ENCODE data around the gene NPBWR2. TPM values are rescaled to one million over a fixed set of nuclear protein-coding genes. Genes with fewer than 3 reads are reported as not detected.

NPBWR2 gene
- total RNA-seq, 1 experiment from 2014 or later = not detected

DNA sequence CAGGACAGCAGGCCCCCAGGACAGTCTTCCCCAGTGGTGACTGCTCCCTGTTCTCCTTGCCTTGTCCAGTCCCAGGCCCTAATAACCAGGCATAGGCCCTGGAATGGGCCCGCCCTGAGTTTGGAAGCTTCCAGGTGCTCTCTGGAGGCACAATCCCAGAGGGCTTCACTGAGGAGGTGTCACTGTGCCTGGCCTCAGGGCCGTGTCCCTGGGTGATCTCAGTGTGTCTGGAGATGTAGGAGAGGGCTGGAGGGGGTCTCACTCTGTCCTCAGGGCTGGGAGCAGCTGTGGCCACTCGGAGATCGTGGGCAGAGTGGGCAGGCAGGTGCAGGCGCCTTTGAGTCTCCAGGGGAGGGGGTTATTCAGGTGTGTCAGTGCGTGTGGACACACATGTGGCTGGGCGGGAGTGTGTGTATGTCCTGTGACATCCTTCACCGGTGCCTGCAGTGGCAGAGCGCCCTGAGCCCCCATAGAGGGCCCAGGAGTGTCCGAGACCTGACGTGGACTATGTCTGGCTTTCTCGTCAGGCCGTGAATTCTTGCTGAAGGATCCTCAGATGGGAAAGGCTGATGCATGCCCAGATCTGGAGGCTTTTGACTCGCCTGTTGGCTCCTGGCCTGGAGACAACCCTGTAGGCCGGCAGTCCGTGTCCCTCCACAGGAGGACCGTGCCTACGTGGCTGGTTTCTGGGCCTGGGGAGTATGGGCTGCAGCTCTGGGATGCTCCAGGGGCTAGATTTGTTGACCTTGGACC, 5.5 kb upstream of the NPBWR2 start:
- DNase-seq (ENCODE audit: unreplicated experiment) = no peak
- Mint-ChIP-seq H3K4me3 (ENCODE audit: unreplicated experiment) (no peak overlapping the region), H3K4me1 (ENCODE audit: insufficient read depth, unreplicated experiment) (no peaks in the 10 kb centered on the region), H3K36me3 (ENCODE audit: insufficient read depth, unreplicated experiment) (peaks cover 5% of the 10 kb centered on the region), H3K9me3 (ENCODE audit: unreplicated experiment) (no peaks in the 10 kb centered on the region), H3K27ac (ENCODE audit: low read depth, unreplicated experiment) (no peak overlapping the region), H3K27me3 (ENCODE audit: insufficient read depth, unreplicated experiment) (peaks cover 10% of the 10 kb centered on the region)
- TF ChIP-seq, protein P1, sequence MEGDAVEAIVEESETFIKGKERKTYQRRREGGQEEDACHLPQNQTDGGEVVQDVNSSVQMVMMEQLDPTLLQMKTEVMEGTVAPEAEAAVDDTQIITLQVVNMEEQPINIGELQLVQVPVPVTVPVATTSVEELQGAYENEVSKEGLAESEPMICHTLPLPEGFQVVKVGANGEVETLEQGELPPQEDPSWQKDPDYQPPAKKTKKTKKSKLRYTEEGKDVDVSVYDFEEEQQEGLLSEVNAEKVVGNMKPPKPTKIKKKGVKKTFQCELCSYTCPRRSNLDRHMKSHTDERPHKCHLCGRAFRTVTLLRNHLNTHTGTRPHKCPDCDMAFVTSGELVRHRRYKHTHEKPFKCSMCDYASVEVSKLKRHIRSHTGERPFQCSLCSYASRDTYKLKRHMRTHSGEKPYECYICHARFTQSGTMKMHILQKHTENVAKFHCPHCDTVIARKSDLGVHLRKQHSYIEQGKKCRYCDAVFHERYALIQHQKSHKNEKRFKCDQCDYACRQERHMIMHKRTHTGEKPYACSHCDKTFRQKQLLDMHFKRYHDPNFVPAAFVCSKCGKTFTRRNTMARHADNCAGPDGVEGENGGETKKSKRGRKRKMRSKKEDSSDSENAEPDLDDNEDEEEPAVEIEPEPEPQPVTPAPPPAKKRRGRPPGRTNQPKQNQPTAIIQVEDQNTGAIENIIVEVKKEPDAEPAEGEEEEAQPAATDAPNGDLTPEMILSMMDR (IDR thresholded peaks at IDR 0.05; ENCODE audit: unreplicated experiment) = no peak
- intact Hi-C loops (cut with micrococcal nuclease) = no loop called here
- CTCF ChIA-PET = interaction anchor here (1.0 to 4.8 kb wide), 2 partner anchors 8 to 31 kb away, joined by 3 to 27 read pairs; no protein-coding TSS in a partner anchor
- BruUV-seq (replicated peaks) = no TSS peak
- POLR2A ChIA-PET = interaction anchor here (1.2 kb wide), 1 partner anchor 50 kb away, joined by 3 read pairs; the partner anchor contains the start of gene TCEA2

DNA sequence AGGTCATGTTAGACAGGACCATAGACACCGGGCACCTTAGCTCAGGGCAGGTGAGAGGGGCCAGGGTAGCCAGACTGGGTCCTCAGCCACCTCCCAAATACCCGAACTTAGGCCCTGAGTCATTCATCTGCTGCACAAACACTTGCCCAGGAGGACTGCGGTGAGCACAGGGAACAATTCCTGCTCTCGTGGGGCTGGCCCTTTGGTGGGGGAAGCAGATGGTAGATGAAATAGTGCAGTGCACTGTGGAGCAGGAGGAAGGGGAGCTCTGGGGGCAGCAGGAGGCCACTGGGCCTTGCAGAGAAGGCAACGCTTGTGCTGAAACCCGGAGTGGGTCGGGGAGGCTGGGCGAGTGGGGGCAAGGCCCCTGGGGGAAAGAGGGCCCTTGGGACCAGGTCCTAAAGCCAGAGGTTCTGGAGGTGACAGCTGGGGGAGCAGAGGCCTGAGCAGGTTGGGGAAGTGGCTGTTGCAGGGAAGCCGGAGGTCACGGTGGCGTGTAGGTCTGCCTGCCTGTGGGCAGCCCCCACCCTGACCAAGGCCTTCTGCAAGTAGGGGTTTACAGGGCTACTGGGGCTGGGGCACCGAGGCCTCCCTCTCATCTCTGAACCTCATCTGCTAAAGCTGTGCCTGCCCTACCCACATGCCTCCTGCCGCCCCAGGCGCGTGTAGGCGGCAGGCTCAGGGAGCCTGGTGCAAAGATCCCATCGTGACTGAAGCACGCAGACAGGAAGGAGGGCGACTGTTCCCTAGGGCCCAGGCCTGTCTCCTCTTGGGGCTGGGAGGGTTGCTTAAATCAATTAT, 4.7 kb upstream of the NPBWR2 start:
- intact Hi-C loops (cut with micrococcal nuclease) = no loop called here
- TF ChIP-seq, protein P1 (IDR thresholded peaks at IDR 0.05; ENCODE audit: unreplicated experiment) = no peak
- Mint-ChIP-seq H3K4me1 (ENCODE audit: insufficient read depth, unreplicated experiment) (no peaks in the 10 kb centered on the region), H3K9me3 (ENCODE audit: unreplicated experiment) (no peaks in the 10 kb centered on the region), H3K27me3 (ENCODE audit: insufficient read depth, unreplicated experiment) (peaks cover 12% of the 10 kb centered on the region), H3K36me3 (ENCODE audit: insufficient read depth, unreplicated experiment) (peaks cover 5% of the 10 kb centered on the region), H3K27ac (ENCODE audit: low read depth, unreplicated experiment) (no peak overlapping the region), H3K4me3 (ENCODE audit: unreplicated experiment) (no peak overlapping the region)
- DNase-seq (ENCODE audit: unreplicated experiment) = no peak
- POLR2A ChIA-PET = interaction anchor here (0.5 to 1.2 kb wide), 2 partner anchors 8 to 49 kb away, joined by 3 read pairs; partner anchors contain the start of gene TCEA2
- CTCF ChIA-PET = interaction anchor here (4.8 kb wide), 1 partner anchor 9 kb away, joined by 27 read pairs; no protein-coding TSS in a partner anchor
- BruUV-seq (replicated peaks) = no TSS peak

DNA sequence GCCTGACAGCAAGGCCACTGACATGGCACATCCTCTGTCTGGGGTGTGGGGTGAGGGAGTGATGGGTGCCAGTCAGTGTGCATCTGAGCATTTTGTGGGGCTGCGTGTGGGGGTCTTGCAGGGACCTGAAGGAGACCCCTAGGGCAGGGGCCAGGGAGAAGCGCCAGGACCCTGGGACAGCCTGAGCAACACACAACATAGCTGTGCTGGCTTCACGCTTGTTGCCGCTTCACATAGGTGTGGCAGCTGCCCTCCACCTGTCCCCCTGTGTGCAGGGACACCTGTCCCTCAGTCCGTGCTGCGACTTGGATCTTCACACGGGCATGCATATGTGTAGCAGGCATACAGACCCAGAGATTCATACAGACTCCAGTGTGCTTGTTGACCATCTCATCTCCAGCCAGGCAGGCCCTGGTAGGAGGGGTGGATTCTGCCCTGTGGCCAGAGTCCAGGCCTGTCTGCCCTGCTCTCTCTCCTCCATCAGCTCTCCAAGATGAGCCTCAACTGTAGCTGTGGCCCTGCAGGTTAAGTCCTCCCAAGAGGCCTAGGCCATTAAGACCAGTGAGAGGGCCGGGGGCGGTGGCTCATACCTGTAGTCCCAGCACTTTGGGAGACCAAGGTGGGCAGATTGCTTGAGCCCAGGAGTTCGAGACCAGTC, 3.2 kb upstream of the NPBWR2 start:
- Mint-ChIP-seq H3K4me3 (ENCODE audit: unreplicated experiment) (no peak overlapping the region), H3K9me3 (ENCODE audit: unreplicated experiment) (no peaks in the 10 kb centered on the region), H3K27ac (ENCODE audit: low read depth, unreplicated experiment) (no peak overlapping the region), H3K27me3 (ENCODE audit: insufficient read depth, unreplicated experiment) (peaks cover 22% of the 10 kb centered on the region), H3K4me1 (ENCODE audit: insufficient read depth, unreplicated experiment) (no peaks in the 10 kb centered on the region), H3K36me3 (ENCODE audit: insufficient read depth, unreplicated experiment) (peaks cover 5% of the 10 kb centered on the region)
- intact Hi-C loops (cut with micrococcal nuclease) = no loop called here
- DNase-seq (ENCODE audit: unreplicated experiment) = no peak
- CTCF ChIA-PET = interaction anchor here (0.6 to 4.8 kb wide), 3 partner anchors 11 to 176 kb away, joined by 3 to 27 read pairs (median 4); no protein-coding TSS in a partner anchor
- POLR2A ChIA-PET = no interaction called here
- BruUV-seq (replicated peaks) = no TSS peak
- TF ChIP-seq, protein P1 (IDR thresholded peaks at IDR 0.05; ENCODE audit: unreplicated experiment) = no peak
